LoVo (cell line): Measurements from ENCODE around the gene PDE3A.

Source experiments
- DNase-seq: peaks from one replicate; pipeline ENCODE4 v3.0.0-alpha.2; 2016; ENCODE audit warnings: low spot score

PDE3A gene

GRCh38 chr12:20494851-20495250 lies 126.5 kb downstream of the PDE3A start:
- no peak for DNase-seq

DNA sequence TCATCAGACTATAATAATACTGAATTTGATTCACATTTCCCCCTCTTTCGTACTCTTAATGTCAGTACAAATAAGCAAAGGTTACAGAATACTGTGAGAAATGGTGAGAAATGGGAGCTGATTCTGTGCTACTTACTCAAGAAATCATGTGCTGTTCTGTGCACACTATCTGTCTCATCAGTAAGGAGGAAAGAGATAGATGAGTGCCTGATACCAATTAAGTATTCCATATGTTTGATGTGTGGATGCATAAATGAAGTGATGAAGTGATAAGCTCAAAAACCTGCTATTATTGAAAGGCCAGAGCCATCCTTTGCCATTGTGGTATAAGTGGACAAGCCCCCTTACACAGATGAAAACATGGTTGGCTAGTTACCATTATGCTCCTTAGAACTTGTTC lies 127.7 kb downstream of the PDE3A start:
- DNase-seq: no peak

GRCh38 chr12:20497707-20498106 lies 129.4 kb downstream of the PDE3A start:
- DNase-seq: no peak

DNA sequence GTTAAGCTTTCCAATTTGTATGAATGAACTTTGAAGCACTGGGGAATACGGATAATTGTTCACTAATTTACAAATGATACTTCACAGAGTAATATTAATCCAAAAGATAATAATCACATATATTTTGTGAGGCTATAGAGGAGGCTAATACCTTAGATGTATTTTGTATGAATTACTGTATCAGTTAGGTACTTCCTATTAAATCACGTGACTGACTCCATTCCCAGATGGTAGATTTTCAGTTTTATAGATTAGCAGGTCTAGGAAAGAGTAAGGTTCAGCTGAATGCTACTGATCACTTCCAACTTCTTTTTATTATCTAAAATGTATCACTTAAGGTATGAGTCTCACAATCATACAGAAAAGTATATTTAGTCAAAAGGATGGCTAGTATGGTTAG lies 133.6 kb downstream of the PDE3A start:
- no peak for DNase-seq

DNA sequence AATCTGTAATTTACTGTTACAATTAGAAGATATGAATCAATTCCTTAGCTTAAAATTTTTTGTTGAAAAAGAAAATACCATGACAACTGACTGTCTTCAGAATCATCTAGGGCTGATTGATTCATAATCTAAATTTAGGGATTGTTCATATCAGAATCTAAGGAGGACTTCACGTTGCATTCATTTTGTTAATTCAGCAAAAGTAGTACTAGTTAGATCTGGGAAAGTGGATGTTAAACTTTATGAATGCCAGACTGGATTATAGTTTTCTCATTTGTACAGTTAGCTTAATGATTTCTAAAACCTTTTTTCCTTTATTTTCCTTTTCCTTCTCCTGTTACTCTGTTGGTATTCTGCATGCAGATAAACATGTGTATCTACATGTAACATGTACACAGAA lies 135.5 kb downstream of the PDE3A start:
- no peak for DNase-seq

- DNase-seq: no peak
Observed at GRCh38 chr12:20505056-20505455, 136.7 kb downstream of the PDE3A start.

GRCh38 chr12:20507056-20507455 lies 138.7 kb downstream of the PDE3A start:
- no peak for DNase-seq

DNA sequence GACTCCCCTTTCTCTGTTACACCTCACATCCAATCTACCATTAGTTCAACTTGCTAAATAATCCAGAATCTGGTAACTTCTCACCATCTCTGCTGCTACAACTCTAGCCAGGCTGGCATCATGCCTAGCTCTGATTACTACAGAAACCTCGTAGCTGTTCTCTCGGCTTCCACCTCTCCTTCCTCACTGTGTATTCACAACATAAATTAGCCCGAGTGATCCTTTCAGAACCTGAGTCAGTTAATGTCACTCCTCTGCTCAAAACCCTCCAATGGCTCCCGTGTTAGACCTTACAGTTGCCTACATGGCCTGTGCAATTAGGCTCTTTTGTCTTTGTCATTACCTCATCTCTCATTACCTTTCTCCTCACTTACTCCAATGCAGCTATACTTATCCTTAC lies 139.4 kb downstream of the PDE3A start:
- no peak for DNase-seq

DNA sequence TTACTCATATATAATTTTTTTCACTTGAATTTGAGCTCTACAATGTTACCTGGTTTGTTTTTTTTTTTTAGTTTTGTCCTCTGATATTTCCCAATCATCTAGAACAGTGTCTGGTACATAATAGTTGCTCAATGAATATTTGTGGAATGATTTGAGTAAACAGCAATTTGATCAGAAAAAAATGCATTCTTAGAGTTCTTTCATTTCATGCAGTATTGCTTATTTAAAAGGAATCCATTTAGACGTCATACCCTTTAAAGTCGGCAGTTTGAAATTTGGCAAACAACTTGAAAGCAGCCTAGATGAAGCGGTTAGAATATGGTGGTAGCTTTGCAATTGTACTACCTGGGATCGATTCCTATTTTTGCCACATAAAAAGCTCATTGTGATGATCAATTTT lies 140.0 kb downstream of the PDE3A start:
- DNase-seq: no peak

DNA sequence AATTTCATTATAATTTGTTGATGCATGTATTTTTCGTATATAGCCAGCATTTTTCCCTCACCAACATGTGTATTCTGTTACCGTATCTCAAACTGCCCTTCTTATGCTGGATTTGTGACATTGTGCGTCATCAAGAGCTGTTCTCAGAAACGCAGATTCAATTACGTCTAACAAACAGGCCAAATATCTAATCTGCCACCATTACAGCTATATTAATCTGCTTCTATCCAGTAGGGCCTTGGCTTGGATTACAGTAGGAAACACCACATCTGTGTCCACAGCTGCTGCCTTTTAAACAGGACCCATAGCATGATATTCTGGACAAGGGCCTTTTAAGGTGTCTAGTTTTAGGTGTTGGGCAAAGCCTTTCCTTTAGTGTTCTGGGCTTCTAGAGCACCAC lies 140.6 kb downstream of the PDE3A start:
- no peak for DNase-seq

DNA sequence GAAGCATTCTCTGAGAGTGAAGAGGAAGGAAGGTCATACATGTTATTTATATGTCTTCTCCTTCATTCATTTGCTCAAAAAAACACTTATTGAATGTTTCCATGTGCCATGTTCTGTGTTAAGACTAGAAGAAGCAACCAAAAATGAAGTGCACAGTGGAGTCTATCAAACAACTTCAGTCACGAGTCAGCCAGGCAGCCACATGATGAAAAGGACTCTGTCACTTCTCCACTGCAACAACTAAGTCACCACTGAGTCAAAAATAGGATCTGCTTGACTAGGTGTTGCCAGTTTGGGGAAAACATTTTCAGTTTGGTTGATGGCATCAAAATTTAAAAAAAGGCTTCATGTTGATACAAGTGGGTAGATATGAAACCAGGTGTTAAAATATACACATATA lies 142.5 kb downstream of the PDE3A start:
- no peak for DNase-seq

GRCh38 chr12:20513189-20513588 lies 144.9 kb downstream of the PDE3A start:
- no peak for DNase-seq

DNA sequence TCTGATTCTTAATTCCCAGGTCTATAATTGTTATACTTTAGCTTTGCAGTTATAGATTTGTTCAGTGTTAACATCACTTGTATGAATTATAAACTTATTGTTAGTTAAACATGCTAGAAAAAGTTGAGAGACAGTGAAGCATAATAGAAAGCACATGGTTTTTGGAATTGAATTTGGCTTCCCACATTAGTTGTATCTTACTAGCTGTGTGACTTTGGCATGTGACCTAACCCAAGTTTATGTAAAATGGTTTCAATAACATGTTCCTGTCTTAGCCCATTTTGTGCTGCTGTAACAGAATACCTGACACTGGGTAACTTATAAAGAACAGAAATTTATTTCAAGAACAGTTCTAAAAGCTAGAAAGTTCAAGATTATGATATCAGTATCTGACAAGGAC lies 146.3 kb downstream of the PDE3A start:
- no peak for DNase-seq

DNA sequence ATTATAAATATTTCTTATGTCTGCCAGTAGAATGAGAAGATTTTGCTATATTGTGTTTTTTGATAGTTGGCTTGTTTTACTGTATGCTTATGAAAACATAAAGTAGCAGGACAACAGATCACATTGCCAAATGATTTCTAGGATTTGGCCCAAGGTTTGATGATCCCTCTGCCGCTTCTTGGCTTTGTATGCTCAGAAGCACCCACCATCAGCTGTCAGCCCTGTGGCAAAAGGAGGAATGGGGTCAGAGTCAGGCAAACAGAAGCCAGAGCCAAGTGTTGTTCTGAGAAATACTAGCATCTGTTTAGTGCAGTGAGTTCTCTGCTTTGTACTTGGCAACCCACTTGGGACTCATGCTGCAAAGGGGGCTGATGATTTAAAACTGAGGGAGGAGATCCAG lies 152.2 kb downstream of the PDE3A start:
- DNase-seq: no peak

GRCh38 chr12:20523658-20524057 lies 155.3 kb downstream of the PDE3A start:
- DNase-seq: no peak

- DNase-seq: no peak
Observed at GRCh38 chr12:20524113-20524512, 155.8 kb downstream of the PDE3A start.

DNA sequence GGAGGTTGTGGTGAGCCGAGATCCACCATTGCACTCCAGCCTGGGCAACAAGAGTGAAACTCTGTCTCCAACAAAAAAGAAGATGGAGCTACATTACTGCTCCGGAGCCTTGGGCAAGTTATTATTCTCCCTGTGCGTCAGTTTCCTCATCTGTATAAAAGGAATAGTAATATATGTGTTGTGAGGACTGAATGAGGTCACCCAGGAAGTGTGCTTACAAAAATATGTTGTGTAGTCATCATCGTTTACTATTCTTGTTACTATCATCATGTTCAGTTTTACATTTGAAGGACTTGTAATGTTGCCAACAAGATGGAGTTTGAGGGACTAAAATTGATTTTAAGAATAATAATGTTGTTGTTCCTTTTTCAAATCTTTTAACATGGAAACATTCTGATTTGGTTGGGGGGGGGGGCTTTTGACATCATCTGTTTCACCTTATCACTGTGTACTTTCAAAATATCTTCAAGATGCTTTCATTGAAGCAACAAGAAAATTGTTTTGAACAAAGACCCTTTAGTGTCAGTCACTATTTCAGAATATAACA lies 156.8 kb downstream of the PDE3A start:
- DNase-seq: no peak

- DNase-seq: no peak
Observed at GRCh38 chr12:20527417-20528163, 159.3 kb downstream of the PDE3A start.

DNA sequence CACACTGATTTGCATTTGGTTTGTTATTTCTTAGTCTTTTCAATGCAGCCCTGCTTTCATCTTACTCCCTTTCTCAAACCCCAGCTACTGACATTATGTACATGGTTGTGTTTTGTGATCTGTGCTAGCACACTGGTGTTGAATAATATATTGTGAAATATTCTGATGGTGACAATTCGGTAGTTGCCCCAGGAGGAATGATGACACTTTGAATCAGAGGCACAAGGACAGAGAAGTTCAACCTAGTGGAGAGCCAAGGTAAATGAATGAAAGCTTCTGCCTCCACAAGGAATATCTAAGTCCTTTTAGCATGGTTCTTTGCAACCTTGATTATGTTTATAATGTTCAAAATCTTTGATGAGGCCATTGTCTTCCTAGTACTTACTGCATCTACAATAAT lies 159.9 kb downstream of the PDE3A start:
- DNase-seq: no peak

GRCh38 chr12:20546267-20546666 lies 177.9 kb downstream of the PDE3A start:
- DNase-seq: no peak

DNA sequence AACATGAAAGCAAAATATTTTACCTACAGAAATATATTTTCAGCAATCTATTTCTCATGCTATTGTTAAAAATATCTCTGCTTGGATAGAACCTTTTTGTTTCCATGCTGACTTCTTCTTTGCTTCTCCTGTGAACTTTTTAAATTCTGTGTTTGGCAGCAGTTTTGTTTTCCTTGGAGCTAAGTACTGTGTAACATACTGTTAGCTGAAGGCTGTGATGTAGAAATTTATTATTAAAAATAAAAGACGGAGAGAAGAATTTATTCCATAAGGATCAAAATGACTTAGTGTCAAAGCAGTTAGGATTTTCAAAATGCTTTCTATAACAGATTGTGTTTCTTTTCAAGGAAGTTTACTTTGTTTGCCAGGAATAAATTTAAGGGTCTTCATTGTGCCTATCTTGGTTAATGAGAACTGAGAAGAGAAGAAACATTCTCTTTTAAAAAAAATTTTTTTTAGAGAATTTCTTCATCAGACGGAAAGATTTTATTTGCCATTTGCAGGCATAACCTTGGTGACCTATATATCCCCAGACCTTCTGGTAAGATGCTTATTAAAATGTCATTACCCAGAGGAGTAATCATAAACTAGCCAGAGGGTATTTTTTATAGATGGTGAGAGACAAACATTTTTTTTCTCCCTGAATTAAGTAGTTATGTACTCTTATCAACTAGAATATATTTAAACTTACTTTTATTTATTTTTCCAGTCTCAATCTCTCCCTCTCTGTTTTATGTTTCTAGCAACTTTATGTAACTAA lies 179.7 kb downstream of the PDE3A start:
- no peak for DNase-seq

DNA sequence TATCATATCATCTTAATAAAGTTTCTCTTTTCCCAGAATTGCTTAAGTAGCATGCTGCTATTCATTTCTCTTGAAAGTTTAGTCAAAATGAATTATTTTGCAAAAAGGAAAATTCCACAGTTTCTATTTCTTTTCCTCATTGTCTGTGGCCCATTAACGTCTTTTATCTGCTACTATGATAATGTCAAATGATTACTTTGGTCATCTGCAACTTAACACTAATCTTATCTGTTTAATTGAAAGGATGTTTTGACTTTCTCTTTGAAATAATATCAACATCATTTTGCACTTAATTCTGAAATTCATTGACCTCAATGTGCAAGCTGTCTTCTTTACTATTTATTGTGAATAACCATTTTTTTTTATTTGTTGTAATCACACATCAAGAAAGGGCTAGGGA lies 180.3 kb downstream of the PDE3A start:
- no peak for DNase-seq

- no peak for DNase-seq
Observed at GRCh38 chr12:20549108-20549719, 180.9 kb downstream of the PDE3A start.
